ENCODE measurements around the gene GOSR2. TPM values are rescaled to one million over a fixed set of nuclear protein-coding genes. Genes with fewer than 3 reads are reported as not detected.

Gene GOSR2
- polyA plus RNA-seq, 1 of the 3 experiments (the other 2 are of a cell fraction): 74.2 TPM

GRCh38 chr17:46940692-46941404 lies 17.9 kb downstream of the GOSR2 start:
- Histone ChIP-seq H3K9me3 (no peaks in the 10 kb centered on the region), H2AFZ (ENCODE audit: low read depth) (no peak overlapping the region), H3K4me3 (ENCODE audit: low read depth in 2 of 2, low read length in 1 of 2) (no peak overlapping the region), H3F3A (replicated peaks; ENCODE audit: insufficient read depth) (peaks cover 28% of the 10 kb centered on the region), H3K4me1 (ENCODE audit: control insufficient read depth in 1 of 2, insufficient read depth in 2 of 2, low read depth in 1 of 2, low read length in 1 of 2) (peaks cover 14 to 20% of the 10 kb centered on the region in 2 experiments; a peak in 3 of 4 replicates), H3K27ac (ENCODE audit: low read depth in 2 of 2, low read length in 1 of 2) (peak overlapping the region; percentile 19 to 58; a peak in 2 of 4 replicates), H3K79me2 (ENCODE audit: insufficient read depth) (no peaks in the 10 kb centered on the region), H3K4me2 (no peak overlapping the region), H3K36me3 (replicated peaks in 1 of 2; ENCODE audit: control insufficient read depth in 1 of 2, insufficient read depth in 2 of 2, low read length in 1 of 2) (peaks cover 40 to 57% of the 10 kb centered on the region in 2 experiments), H4K20me1 (ENCODE audit: insufficient read depth) (peaks cover 5% of the 10 kb centered on the region; the same call in 1 of the 2 replicates), H3K9me2 (no peaks in the 10 kb centered on the region), H3K27me3 (ENCODE audit: insufficient read depth) (no peaks in the 10 kb centered on the region), H3K9ac (no peak overlapping the region)
- POLR2A ChIA-PET: no interaction called here
- WGBS (ENCODE audit: low lambda C conversion rate): 44% methylated on average over 7 of the region's 7 CpGs
- CTCF ChIA-PET: interaction anchor here (0.5 to 9.9 kb wide), 50 partner anchors 8 to 911 kb away, joined by 3 to 278 read pairs (median 6); partner anchors contain the start of genes RPRML and WNT9B
- peak; percentile 91 for DNase-seq
- TF ChIP-seq EP300 (IDR thresholded peaks at IDR 0.05; ENCODE audit: borderline replicate concordance in 1 of 2, low read depth in 1 of 2, low read length in 1 of 2): peak in 1 of 2 experiments; percentile 44; a peak in 2 of 4 replicates
- TF ChIP-seq MEF2A (IDR thresholded peaks at IDR 0.05; ENCODE audit: borderline replicate concordance, low read depth): no peak
- TF ChIP-seq YY1 (IDR thresholded peaks at IDR 0.05; ENCODE audit: low read depth): no peak
- TF ChIP-seq IRF3 (IDR thresholded peaks at IDR 0.05; ENCODE audit: low read depth, low read length): no peak
- no peak for TF ChIP-seq RXRA (IDR thresholded peaks at IDR 0.05; ENCODE audit: borderline replicate concordance, low read depth)
- no peak for TF ChIP-seq FOXJ3 (CRISPR knock-in tag; IDR thresholded peaks at IDR 0.05)
- no peak for TF ChIP-seq NRF1 (IDR thresholded peaks at IDR 0.05; ENCODE audit: low read depth, low read length)
- TF ChIP-seq EZH2phosphoT487 (IDR thresholded peaks at IDR 0.05; ENCODE audit: borderline replicate concordance, low read depth): no peak
- TF ChIP-seq RAD21 (IDR thresholded peaks at IDR 0.05; ENCODE audit: low read length): peak; percentile 97
- TF ChIP-seq CTCF (IDR thresholded peaks at IDR 0.05): peak; percentile 95
- no peak; the same call in 1 of the 2 replicates for TF ChIP-seq SIN3A (IDR thresholded peaks at IDR 0.05; ENCODE audit: borderline replicate concordance, low read depth, low read length)
- TF ChIP-seq TCF12 (IDR thresholded peaks at IDR 0.05): no peak
- TF ChIP-seq ZBTB33 (IDR thresholded peaks at IDR 0.05; ENCODE audit: borderline replicate concordance, low read depth): no peak
- TF ChIP-seq NFIC (IDR thresholded peaks at IDR 0.05; ENCODE audit: borderline replicate concordance): no peak
- peak; percentile 72; the same call in 1 of the 2 replicates for TF ChIP-seq MXI1 (IDR thresholded peaks at IDR 0.05; ENCODE audit: low read depth, low read length)
- peak; percentile 57 for TF ChIP-seq POLR2AphosphoS5 (IDR thresholded peaks at IDR 0.05; ENCODE audit: low read depth, low read length)
- no peak for TF ChIP-seq FOXM1 (IDR thresholded peaks at IDR 0.05; ENCODE audit: low read depth)
- TF ChIP-seq GABPA (IDR thresholded peaks at IDR 0.05; ENCODE audit: low read depth): no peak
- TF ChIP-seq FOSL2 (IDR thresholded peaks at IDR 0.05; ENCODE audit: borderline replicate concordance, low read depth): no peak
- TF ChIP-seq GATA2 (CRISPR knock-in tag; IDR thresholded peaks at IDR 0.05): no peak
- no peak for TF ChIP-seq MAX (IDR thresholded peaks at IDR 0.05; ENCODE audit: low read depth)
- peak; percentile 20 for TF ChIP-seq CHD2 (IDR thresholded peaks at IDR 0.05; ENCODE audit: low read length, partially characterized antibody)
- no peak for TF ChIP-seq TEAD4 (IDR thresholded peaks at IDR 0.05; ENCODE audit: borderline replicate concordance, insufficient read depth)
- TF ChIP-seq PBX3 (IDR thresholded peaks at IDR 0.05): no peak
- no peak for TF ChIP-seq TAF1 (IDR thresholded peaks at IDR 0.05; ENCODE audit: borderline replicate concordance, low read depth, low read length)
- peak; percentile 24; the same call in 1 of the 2 replicates for TF ChIP-seq USF1 (IDR thresholded peaks at IDR 0.05; ENCODE audit: borderline replicate concordance, low read depth)
- TF ChIP-seq ELF1 (IDR thresholded peaks at IDR 0.05): no peak
